NB4 (cell line): ENCODE results near the gene LRBA.

ENCODE experiments used
- MYC ChIP-seq: IDR thresholded peaks from 2 replicates; pipeline ENCODE4 v1.6.1; 2011; ENCODE audit warnings: low read depth, low read length
- TF ChIP-seq, protein P1 (sequence below): IDR thresholded peaks from one replicate; pipeline ENCODE4 v1.5.1; 2012; ENCODE audit warnings: low read depth, low read length
- TF ChIP-seq, protein P2 (sequence below): IDR thresholded peaks from 2 replicates; pipeline ENCODE4 v1.6.1; 2011; ENCODE audit warnings: low read depth, low read length

DNA sequence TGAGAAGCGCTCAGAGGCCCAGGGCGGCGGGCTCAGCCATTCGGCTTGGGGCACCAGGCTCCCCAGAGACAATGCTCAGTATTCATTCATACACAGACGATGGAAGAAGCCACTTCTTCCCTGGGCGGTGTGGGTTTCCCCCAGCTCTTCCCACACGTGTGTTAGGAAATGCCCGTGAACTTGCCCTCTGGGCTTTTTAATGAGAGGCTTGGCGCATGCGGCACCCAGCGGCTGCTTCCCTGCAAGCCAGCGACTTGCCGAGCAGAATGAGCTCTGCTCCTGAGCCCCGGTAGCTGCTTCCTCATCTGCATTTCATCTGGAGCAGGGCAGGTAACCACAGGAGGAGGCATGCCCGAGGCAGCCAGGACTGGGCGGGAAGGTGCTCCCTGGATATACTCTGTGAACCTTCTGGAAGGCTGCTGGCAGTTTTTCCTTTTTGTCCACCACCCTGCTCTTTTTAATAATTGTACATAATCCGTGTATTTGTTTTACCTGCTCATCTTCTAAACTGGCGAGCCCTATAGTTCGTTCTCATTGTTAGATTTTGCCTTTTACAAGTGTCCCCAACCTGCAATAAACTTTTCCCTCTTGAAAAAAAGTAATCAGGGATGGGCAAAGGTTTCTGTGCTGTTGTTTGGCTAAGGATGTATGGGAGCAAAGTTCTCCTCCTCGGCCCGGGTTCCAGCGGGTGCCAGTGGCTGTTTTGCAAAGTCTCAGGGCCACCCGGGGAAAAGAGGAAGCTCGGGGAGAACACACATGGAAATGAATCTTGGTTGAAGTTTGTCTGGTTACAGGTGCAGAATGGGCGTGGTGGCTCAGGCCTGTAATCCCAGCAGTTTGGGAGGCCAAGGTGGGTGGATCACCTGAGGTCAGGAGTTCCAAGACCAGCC, 758.0 kb downstream of the LRBA start:
- TF ChIP-seq, protein P1, sequence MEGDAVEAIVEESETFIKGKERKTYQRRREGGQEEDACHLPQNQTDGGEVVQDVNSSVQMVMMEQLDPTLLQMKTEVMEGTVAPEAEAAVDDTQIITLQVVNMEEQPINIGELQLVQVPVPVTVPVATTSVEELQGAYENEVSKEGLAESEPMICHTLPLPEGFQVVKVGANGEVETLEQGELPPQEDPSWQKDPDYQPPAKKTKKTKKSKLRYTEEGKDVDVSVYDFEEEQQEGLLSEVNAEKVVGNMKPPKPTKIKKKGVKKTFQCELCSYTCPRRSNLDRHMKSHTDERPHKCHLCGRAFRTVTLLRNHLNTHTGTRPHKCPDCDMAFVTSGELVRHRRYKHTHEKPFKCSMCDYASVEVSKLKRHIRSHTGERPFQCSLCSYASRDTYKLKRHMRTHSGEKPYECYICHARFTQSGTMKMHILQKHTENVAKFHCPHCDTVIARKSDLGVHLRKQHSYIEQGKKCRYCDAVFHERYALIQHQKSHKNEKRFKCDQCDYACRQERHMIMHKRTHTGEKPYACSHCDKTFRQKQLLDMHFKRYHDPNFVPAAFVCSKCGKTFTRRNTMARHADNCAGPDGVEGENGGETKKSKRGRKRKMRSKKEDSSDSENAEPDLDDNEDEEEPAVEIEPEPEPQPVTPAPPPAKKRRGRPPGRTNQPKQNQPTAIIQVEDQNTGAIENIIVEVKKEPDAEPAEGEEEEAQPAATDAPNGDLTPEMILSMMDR, result no peak
- TF ChIP-seq, protein P2, sequence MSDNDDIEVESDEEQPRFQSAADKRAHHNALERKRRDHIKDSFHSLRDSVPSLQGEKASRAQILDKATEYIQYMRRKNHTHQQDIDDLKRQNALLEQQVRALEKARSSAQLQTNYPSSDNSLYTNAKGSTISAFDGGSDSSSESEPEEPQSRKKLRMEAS, result no peak
- no peak for TF ChIP-seq MYC
